GM19035 (cell line): Measurements from ENCODE around the gene HMCES.
"Not testable (repeated sequence)": the region's sequence is repeated elsewhere in the genome, so short reads cannot be mapped to it uniquely, and the experiment has no call there.

Experiments
- ATAC-seq: cut with Tn5 transposase; IDR thresholded peaks from one replicate; pipeline ENCODE4 v1.9.1; 2021; ENCODE audit not compliant: unreplicated experiment

Gene HMCES

GRCh38 chr3:129320261-129320660, 41.6 kb downstream of the HMCES start:
- ATAC-seq, result no peak

- no peak for ATAC-seq
Measured at GRCh38 chr3:129320825-129321487, 42.3 kb downstream of the HMCES start.

GRCh38 chr3:129321887-129322286, 43.2 kb downstream of the HMCES start:
- no peak for ATAC-seq

- no peak for ATAC-seq
Measured at GRCh38 chr3:129323651-129324294, 45.1 kb downstream of the HMCES start.

- no peak for ATAC-seq
Measured at GRCh38 chr3:129324855-129325254, 46.2 kb downstream of the HMCES start.

- ATAC-seq, result no peak
Measured at GRCh38 chr3:129325383-129325782, 46.7 kb downstream of the HMCES start.

GRCh38 chr3:129326138-129326537, 47.5 kb downstream of the HMCES start:
- no peak for ATAC-seq

GRCh38 chr3:129326595-129326994, 47.9 kb downstream of the HMCES start:
- ATAC-seq, result no peak

GRCh38 chr3:129327510-129327909, 48.8 kb downstream of the HMCES start:
- no peak for ATAC-seq

- ATAC-seq, result no peak
Measured at GRCh38 chr3:129329858-129330257, 51.2 kb downstream of the HMCES start.

- ATAC-seq, result no peak
Measured at GRCh38 chr3:129330409-129330808, 51.7 kb downstream of the HMCES start.

GRCh38 chr3:129333891-129334290, 55.2 kb downstream of the HMCES start:
- ATAC-seq, result no peak

- ATAC-seq, result no peak
Measured at GRCh38 chr3:129336093-129336706, 57.5 kb downstream of the HMCES start.

GRCh38 chr3:129337719-129338118, 59.0 kb downstream of the HMCES start:
- ATAC-seq, result not testable (repeated sequence)

GRCh38 chr3:129339186-129339585, 60.5 kb downstream of the HMCES start:
- ATAC-seq, result not testable (repeated sequence)

GRCh38 chr3:129339833-129340232, 61.2 kb downstream of the HMCES start:
- ATAC-seq, result not testable (repeated sequence)

- ATAC-seq, result no peak
Measured at GRCh38 chr3:129341331-129342141, 62.9 kb downstream of the HMCES start.

GRCh38 chr3:129343643-129344360, 65.1 kb downstream of the HMCES start:
- ATAC-seq, result no peak

GRCh38 chr3:129344540-129345220, 66.0 kb downstream of the HMCES start:
- no peak for ATAC-seq

- no peak for ATAC-seq
Measured at GRCh38 chr3:129345281-129345680, 66.6 kb downstream of the HMCES start.
